Measurements from ENCODE around the gene FSTL4.

DNA sequence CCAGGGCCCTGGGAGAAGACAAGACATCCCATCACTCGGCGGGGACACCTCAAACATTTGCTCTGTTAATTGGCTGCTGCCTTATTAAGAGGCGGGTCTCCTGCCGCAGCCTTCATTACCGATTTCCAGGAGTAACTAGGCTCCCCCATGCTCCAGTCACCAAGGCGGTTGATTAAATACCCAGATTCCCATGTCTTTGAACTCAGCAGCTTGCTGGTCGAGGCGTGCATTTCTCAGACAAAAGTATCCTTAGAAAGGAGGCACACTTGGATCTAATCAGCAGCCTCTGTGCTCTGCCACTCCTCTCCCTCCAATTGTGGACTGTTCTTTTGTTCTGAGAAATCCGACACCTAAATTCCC is 228.8 kb downstream of the FSTL4 start:
- TF ChIP-seq, protein P1, sequence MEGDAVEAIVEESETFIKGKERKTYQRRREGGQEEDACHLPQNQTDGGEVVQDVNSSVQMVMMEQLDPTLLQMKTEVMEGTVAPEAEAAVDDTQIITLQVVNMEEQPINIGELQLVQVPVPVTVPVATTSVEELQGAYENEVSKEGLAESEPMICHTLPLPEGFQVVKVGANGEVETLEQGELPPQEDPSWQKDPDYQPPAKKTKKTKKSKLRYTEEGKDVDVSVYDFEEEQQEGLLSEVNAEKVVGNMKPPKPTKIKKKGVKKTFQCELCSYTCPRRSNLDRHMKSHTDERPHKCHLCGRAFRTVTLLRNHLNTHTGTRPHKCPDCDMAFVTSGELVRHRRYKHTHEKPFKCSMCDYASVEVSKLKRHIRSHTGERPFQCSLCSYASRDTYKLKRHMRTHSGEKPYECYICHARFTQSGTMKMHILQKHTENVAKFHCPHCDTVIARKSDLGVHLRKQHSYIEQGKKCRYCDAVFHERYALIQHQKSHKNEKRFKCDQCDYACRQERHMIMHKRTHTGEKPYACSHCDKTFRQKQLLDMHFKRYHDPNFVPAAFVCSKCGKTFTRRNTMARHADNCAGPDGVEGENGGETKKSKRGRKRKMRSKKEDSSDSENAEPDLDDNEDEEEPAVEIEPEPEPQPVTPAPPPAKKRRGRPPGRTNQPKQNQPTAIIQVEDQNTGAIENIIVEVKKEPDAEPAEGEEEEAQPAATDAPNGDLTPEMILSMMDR (IDR thresholded peaks at IDR 0.05), result no peak
- TF ChIP-seq POLR2AphosphoS5 (IDR thresholded peaks at IDR 0.05), result no peak
- TF ChIP-seq POLR2A (IDR thresholded peaks at IDR 0.05), result no peak

Measured in prostate gland (tissue), 2 donors.